Measurements from ENCODE around the gene KNDC1.
"Not testable (repeated sequence)": the region's sequence is repeated elsewhere in the genome, so short reads cannot be mapped to it uniquely, and the experiment has no call there.

The KNDC1 gene

DNA sequence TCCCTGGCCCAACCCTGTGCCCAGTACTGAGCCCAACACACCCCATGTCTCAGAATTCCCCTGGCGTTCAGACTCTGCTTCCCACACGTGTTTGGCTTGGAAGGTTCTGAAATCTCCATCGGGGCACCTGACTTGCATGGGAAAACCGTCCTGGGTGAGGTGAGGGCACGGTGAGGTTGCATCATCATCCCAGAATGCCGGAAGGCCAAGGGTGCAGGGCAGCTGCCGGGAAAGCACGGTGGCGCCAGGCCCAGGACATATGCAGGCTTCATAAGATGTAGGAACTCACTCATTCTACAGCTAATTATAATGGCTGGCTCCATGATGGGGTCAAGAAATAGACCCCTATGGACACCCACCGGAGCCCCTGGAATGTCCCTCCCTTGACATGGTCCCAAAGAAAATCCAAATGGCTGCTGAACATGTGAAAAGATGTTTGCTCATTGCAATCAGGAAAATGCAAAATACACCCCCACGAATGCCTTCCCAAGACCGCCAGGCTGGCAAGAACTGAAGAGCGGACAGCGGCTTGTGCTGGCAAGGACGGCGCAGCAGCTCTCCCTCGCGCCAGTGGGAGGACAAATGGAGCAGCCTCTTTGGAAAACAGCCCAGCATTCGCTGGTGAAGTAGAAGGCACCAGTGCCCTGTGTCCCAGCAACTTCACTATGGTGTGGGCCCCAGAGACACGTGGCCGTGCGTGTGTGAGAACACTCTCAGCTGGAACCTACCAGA, 2.3 kb downstream of the KNDC1 start:
- no peak for DNase-seq

DNA sequence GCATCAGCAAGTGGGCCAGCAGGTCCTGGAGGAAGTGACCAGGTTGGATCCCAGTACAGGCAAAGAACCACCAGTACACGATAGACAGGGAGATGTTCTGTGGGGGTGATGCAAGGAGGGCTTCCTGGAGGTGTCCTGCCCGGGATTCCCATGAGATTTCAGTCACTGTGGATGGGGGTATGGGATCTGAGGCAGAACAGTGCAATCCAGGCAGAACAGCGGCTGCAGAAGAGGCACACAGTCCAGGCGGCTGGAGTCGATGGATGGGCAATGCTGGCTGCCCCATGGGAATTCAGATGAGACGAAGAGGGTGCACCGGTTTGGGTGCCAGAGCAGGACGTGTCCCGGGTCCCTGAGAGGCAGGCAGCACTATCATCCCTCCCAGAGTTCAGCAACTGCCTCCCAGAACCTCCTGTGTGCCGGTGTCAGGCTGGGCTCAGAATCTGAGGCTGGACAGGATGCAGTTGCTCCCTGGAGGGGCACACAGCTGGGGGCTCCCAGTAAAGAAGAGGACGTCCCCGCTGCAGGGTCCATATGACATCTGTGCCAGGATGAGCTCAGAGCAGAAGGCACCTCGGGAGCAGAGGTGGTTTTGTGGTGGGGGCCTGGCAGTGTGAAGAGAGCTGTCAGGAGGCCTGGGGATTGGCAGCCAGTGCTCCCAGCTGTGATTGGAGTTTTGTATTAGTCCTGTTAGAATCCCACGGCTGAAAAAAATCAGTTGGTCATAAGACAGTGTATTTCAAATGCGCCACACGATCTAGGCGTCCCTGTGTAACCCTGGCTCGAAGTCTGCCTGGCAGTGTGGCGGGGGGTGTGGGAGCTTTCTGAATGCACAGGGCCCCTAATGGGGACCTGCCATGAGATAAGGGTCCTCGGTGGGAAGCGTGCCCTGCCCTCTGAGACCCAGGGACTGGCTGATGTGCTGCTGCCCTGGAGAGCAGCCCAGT, 3.2 kb downstream of the KNDC1 start:
- DNase-seq, result no peak

DNA sequence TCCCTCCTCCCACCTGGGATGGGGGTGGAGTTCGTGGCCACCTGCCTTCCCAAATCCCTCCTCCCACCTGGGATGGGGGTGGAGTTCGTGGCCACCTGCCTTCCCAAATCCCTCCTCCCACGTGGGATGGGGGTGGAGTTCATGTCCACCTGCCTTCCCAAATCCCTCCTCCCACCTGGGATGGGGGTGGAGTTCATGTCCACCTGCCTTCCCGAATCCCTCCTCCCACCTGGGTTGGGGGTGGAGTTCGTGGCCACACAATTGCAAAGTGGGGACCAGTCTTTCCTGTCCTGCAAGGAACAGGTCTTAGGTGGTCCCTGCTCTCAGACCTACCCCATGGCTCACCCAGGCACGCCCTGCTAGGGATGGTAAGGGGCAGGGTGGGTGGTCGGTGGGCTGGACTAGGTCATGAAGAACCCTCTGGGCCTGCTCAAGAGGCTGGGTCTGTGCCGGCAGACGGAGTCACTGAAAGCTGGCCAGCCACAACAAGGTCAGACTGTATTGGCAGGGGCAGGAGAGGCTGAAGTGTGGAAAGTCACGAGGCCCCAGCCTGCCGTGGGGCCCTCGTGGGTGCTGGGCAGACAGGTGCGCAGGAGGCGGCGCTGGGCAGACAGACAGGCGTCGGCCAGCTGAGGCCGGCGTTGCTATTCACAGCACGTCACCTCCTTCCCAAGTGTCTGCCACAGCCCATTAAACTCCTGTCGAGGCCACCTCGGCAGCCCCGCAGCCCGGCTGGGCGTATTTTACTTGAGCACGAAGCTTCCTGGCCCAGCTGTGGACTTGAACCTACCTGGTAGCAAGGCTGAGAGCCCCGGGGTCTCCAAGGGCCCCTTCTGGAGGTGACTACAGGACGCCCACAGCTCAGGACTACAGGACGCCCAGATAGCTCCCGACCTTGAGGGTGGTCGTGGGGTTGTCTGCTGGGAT, 4.1 kb downstream of the KNDC1 start:
- peak; percentile 58 for DNase-seq

DNA sequence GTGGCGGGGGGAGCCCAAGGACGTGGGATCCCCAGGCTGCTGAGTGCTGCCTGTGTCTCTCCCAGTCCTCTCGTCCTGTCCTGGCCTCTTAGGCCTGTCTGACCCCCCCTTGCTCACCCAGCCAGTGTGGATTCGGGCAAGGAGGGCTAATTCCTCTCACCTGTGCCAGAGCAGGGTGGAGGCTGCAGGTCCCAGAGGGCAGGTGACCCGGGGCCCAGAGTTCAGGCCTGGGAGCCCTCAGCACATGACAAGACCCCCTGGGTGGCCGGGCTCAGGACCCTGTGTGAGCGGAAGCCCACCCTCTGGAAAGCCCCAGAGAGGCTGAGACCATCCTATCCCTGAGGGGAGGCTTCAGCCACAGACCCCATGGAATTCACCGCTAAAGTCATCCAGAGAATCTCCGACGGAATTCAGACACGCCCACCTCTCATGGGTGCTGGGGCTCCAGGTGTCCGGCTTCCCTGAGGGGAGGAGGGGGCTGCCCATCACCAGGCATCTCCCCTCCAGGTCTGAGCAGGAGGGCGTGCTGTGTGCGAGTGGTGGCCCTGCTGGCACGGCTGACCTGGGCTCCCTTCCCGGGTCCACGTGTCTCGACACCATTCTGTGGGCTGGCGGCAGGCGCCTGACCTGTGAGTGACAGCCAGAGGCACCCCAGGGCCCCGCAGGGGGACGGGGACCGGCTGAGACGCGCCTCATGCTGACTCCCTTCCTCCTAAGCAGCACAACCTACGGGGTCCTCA, 5.0 kb downstream of the KNDC1 start:
- no peak for DNase-seq

DNA sequence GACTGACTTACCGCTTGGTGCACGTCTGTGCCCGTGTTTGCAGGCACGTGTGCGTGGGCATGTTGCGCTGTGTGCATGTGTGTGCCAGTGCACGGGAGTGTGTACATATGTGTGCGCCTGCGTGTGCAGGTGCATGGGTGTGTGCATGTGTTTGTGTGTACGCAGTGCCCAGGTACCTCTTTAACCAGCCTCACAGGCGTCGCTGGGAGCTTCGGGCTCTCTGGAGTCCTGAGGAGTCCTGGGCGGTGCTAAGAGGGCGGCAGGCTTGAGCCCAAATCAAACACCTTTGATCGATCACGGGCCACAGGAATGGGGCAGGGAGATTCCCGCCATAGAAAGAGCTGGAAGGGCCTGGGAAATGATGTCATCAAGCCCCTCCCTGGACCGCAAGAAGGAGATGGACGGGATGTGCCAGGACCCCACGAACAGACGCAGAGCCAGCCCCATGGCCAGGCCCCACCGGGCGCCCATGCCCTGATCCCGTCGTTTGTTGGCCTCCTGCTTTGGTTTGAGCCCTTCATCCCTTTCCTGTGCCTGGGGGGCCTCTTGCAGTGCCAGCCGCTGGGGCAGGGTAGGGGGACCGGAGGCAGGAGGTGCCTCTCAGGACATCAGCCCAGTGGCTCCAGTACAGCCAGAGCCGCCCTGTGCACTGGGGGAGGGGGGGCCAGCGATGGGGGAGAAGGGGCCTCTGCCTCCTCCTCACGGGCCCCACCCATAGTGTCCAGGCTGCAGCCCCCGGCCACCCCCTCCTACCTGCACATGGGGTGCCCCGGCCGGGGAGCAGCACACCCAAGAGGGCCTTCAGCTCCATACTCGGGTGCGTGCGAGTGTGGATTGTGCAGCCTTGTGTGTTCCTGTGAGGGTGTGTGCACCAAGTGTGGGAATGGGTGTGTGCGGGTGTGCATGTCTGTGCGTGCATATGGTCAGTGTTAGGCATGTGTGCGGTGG, 5.8 kb downstream of the KNDC1 start:
- no peak for DNase-seq

DNA sequence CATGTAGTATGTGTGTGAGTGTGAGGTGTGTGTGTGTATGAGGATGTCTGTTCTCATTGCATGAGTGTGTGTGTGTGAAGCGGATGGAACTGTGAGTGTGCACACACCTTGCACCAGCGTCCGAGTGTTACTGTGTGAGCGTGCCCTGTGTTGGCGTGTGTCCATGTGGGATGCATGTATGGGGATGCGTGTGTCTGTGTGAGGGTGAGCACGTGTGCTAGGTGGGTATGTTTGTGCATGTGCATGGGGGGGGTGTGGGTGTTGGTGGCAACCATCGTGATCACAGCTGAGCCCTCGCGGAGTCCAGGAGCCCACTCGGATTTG, 6.4 kb downstream of the KNDC1 start:
- DNase-seq, result no peak

DNA sequence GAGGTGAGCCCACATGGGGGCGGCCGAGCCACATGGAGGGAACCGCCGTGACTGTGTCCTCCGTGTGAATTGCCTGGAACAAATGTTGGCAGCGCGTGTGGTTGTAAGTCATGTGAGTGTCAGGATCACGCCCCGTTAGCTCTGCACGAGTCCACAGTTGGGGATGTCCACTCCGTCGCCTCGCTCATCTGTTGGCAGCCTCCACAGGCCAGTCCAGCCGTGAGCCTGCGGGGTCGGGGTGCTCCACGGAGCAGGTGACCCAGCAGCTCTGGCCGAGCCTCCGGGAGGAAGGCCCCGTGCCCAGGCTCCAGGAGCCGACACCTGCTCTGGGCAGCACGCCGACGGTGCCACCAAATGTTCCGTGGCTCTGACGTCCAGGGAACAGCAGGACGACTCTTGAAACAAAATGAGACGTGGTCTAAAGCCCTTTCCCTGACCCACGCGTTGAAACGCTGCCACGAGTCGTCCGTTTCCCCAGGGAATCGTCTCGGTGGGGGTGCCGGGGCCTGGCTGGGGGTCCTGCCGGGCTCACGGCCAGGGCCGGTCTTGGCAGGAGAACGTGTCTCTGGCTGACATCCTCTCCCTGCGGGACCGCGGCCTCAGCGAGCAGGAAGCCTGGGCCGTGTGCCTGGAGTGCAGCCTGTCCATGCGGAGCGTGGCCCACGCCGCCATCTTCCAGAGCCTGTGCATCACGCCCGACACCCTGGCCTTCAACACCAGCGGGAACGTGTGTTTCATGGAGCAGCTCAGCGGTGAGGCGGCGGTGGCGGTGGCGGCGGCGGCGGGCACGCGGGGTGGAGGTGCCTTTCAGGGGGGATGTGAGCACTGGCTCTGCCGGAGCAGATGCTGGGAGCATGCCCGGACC, 7.0 kb downstream of the KNDC1 start:
- no peak for DNase-seq

DNA sequence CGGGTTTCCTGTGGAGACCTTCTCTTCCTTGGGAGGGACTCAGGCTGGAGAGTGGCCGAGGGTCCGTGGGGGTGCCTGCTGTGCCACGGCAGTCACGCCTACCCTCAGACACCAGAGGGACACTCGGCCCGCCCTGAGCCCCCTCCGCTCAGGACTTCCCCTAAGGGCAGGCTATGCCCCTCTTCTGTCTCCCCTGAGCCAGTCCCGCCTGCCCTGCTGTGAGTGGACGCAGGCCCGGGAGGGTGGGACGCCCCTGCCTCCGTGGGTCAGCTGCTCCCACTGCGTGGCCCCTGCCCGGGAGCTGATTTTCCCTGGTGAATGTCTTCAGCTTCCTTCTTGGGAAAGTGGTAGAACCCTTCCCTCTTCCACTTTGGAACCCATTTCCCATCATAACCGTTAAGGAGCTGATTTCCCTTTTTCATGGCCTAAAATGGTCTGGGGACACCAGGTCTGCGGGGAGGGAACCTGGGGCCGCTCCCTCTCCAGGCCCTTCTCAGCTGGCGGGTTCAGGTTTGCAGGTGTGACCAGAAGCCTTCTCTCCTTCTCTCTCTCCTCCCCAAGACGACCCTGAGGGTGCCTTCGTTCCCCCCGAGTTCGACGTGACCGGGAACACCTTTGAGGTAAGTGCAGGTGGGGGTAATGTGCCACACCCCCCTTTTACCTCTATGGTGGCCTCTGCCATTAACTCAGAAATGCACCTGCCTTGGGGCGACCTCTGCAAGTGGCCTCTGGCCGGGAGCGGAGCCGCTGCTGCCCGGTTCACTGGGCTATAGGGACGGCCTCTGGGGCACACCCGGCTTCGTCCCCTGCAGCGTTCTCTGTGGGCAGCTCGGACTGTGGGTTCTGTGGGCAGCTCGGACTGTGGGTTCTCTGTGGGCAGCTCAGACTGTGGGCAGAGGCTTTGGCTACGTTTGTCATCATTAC, 7.9 kb downstream of the KNDC1 start:
- no peak for DNase-seq

DNA sequence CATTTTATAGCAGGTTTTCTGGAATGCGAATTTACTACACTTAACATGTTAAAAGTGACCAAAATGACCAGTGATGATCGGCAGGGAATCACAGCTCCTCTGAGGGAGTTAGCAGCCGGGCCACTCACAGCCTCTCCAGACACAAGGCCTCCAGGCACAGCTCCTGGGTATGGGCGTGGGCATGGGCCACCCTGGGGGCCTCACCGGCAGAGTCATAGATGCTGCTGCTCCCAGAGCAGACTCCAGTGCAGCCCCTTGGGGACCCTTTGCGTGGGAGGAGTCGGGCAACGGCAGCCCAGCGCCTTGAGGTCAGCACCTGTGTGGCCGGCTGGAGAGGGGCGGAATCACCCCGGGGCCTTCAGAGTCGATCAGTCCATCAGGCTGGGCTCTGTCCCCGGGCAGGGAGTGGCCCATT, 8.6 kb downstream of the KNDC1 start:
- no peak for DNase-seq

DNA sequence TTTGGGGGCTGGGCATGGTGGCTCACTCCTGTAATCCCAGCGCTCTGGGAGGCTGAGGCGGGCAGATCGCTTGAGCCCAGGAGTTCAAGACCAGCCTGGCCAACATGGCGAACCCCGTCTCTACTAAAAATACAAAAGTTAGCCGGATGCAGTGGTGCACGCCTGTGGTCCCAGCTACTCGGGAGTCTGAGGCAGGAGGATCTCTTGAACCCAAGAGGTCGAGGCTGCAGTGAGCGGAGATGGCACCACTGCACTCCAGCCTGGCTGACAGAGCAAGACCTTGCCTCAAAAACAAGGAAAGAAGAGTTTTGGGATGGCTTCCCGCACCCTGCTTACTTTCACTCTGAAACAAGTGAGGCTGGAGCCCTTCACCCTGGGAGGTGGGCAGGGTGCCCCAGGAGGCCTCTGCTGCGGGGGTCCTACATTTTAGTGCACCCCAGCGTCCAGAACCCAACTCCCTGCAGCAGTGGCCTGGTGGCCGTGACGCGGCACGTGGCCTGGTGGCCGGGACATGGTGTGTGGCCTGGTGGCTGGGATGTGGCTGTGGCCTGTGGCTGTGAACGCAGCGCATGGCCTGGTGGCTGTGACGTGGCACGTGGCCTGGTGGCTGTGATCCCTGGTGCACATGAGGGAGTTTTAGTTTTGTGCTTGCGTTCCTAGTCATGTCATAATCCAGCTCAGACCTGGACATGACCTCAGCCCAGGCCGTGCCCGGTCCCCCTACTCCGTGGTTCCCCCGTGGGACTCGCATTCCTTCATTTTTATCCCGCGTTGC, 9.3 kb downstream of the KNDC1 start:
- DNase-seq, result no peak

DNA sequence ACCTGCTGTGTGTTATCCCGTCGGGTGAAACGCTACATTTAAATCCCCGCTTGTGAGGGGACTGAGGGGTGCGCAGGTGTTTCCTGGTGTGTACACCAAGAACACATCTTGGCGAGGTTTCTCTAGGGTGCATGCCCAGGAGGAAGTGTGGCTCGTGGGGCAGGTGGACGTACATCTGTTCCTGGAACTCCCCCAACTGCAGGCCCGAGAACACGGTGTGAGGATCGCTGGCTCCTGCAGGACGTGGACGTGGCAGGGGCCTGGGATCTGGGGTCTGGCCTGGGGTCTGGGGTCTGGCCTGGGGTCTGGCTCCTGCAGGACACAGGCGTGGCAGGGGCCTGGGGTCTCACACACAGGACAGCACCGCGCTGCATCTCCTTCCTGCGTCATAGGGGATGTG, 10.1 kb downstream of the KNDC1 start:
- DNase-seq, result no peak

DNA sequence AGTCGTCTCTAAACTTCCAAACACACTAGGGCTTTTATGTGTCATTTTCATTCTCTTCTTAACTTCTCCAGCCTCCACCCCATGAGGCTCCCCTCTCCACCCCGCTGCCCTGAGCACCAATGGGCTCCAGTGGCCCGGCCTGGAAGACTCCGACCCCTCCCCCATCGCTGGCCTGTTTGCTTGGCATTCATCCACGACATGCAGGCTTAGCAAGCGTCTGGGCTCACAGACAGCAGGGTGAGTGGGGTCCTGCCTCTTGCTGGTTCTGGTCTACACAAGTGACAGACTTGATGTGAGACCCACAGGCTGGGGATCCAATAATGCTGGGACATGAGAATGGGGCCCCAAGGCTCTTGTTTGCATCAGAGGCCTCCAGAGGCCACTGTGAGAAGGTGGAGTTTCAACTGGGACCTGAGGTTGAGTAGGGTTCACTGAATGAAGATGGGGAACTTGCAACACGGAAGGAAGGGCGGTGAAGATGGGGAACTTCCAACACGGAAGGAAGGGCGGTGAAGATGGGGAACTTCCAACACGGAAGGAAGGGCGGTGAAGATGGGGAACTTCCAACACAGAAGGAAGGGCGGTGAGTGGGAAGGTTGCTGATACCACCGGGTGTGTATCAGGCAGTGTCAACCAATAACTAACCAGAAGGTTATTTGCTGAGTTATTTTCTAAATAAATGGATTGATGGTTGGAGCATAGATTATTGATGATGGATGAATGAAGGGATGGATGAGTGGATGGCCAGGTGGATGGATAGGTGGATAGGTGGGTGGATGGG, 14.0 kb downstream of the KNDC1 start:
- DNase-seq, result no peak

DNA sequence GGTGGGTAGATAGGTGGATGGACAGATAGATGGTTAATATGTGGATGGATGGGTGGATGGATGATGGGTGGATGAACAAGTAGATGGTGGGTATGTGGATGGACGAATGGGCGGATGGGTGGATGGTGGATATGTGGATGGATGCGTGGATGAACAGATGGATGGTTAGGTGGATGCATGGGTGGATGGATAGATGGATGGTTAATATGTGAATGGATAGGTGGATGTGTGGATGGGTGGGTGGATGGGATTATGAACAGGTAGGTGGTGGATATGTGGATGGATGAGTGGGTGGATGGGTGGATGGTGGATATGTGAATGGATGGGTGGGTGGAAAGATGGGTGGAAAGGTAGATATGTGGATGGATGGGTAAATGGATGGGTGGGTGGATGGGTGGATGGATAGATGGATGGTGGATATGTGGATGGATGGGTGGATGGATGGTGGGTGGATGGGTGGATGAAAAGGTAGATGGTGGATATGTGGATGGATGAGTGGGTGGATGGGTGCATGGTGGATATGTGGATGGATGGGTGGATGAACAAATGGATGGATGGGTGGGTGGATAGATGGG, 14.8 kb downstream of the KNDC1 start:
- DNase-seq, result no peak

DNA sequence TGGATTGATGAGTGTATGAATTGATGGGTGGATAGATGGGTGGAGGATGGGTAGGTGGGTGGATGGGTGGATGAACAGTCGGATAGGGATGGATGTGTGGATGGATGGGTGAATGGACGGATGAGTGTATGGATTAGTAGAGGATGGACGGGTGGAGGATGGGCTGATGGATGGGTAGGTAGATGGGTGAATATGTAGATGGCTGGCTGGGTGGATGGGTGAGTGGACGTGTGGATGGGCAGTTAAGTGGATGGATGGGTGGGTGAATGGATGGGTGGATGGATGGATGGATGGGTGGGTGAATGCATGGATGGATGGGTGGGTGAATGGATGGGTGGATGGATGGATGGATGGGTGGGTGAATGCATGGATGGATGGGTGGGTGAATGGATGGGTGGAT, 15.6 kb downstream of the KNDC1 start:
- DNase-seq, result not testable (repeated sequence)

DNA sequence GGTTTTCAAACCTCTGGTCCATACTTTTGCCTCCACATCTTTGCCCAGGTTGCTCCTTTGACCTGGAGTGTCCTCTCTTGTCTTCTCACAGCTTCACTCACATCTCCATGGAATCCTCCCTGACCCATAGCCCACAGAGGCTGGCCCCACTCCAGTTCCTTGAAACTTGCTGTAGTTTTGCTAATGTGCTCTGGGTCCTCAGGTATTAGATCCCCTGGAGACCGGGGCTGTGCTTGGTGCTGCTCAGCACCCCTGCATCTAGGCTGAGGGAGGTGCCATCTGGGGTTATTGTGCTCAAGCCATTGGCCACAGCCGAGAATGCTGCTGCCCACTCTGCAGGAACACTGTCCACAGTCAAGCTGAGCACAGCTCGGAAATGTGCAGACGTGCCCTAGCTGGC, 16.5 kb downstream of the KNDC1 start:
- DNase-seq, result no peak

DNA sequence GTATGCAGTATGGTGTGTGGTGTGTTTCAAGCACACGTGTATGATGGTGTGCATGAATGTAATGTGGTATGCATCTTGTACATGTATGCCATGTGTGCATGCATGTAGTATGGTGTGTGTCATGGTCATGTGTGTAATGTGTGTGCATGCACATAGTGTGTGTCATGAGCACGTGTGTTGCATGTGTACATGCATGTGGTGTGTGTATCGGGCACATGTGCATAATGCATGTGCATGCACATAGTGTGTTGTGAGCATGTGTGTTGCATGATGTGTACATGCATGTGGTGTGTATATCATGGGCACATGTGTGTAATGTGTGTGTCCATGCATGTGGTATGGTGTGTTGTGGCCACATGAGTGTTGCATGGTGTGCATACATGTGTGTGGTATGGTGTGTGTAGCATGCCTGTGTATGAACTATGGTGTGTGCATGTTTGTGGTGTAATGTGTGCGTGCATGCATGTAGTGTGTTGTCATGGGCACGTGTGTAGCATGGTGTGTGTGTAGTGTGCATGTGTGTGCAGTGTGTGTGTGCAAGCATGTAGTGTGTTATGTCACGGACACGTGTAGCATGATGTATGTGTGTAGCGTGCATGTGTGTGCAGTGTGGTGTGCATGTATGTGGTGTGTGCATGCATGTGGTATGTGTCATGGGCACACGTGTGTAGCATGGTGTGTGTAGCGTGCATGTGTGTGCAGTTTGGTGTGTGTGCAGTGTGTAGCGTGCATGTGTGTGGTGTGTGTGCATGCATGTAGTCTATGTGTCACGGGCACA, 17.6 kb downstream of the KNDC1 start:
- DNase-seq, result no peak
